IMR-90 (cell line): ENCODE data around the gene PGS1. TPM values are rescaled to one million over a fixed set of nuclear protein-coding genes. Genes with fewer than 3 reads are reported as not detected.

Experiments
- ATAC-seq: fragments of 200-7000 bp; cut with Tn5 transposase; 2 replicates; pipeline ENCODE4 v1.9.1; 2020; ENCODE audit warnings: low read depth, mild to moderate bottlenecking, moderate library complexity
- BruUV-seq: library from RNA; stranded (reverse); fragments of 400-500 nt; replicated peaks from 2 replicates; lab custom pipeline; 2021; lab: Mats Ljungman, UMichigan
- CTCF ChIA-PET: fragments of 300-600 bp; formaldehyde crosslinking; extraction: SDS; loops from one replicate; lab custom pipeline; 2021; ENCODE audit warnings: antibody characterized with exemption; lab: Yijun Ruan, JAX
- POLR2A ChIA-PET: fragments of 300-600 bp; sonication (Branson Sonifier 250); formaldehyde crosslinking; loops from one replicate; lab custom pipeline; 2022; ENCODE audit warnings: antibody characterized with exemption; ENCODE audit not compliant: unreplicated experiment; lab: Charles Lee
- DNase-seq: peaks from one replicate; pipeline ENCODE4 v3.0.0; 2013
- H2AFZ ChIP-seq: replicated peaks from 2 replicates; pipeline ENCODE3; 2013; ENCODE audit warnings: low read length, mild to moderate bottlenecking; ENCODE audit not compliant: poor library complexity
- H2AK5ac ChIP-seq: 2 replicates; pipeline ENCODE4 v1.6.1; 2013; ENCODE audit warnings: low read depth, low read length, inconsistent platforms
- H2AK9ac ChIP-seq: replicated peaks from 2 replicates; pipeline ENCODE3; 2013; ENCODE audit warnings: mild to moderate bottlenecking, low read depth, low read length, moderate library complexity; ENCODE audit not compliant: poor library complexity
- H2BK120ac ChIP-seq: 2 replicates; pipeline ENCODE4 v1.6.1; 2013; ENCODE audit warnings: low read depth, low read length, inconsistent platforms
- H2BK15ac ChIP-seq: 3 replicates; pipeline ENCODE4 v1.6.1; 2013; ENCODE audit warnings: low read depth, low read length, inconsistent platforms
- H2BK20ac ChIP-seq: 2 replicates; pipeline ENCODE4 v1.6.1; 2013; ENCODE audit warnings: low read depth, mild to moderate bottlenecking, inconsistent platforms, low read length, moderate library complexity
- H2BK5ac ChIP-seq: 2 replicates; pipeline ENCODE4 v1.6.1; 2013; ENCODE audit warnings: mild to moderate bottlenecking, low read depth, low read length, inconsistent platforms; ENCODE audit not compliant: poor library complexity, severe bottlenecking
- H3K14ac ChIP-seq: replicated peaks from 2 replicates; pipeline ENCODE4 v1.6.1; 2013; ENCODE audit warnings: low read depth, low read length, inconsistent platforms
- H3K18ac ChIP-seq: 2 replicates; pipeline ENCODE4 v1.6.1; 2013; ENCODE audit warnings: low read depth, low read length, control low read depth
- H3K23ac ChIP-seq: 2 replicates; pipeline ENCODE4 v1.6.1; 2013; ENCODE audit warnings: low read depth, low read length, inconsistent platforms
- H3K27ac ChIP-seq: 2 replicates; pipeline ENCODE4 v1.5.1; 2013; ENCODE audit warnings: mild to moderate bottlenecking, control low read depth, low read length; ENCODE audit not compliant: insufficient read depth
- H3K27me3 ChIP-seq: 2 replicates; pipeline ENCODE4 v1.6.1; 2013; ENCODE audit warnings: low read length; ENCODE audit not compliant: control insufficient read depth, insufficient read depth
- H3K36me3 ChIP-seq: 2 replicates; pipeline ENCODE4 v1.6.1; 2013; ENCODE audit warnings: low read length, mixed read lengths; ENCODE audit not compliant: control insufficient read depth, insufficient read depth
- H3K4ac ChIP-seq: 2 replicates; pipeline ENCODE4 v1.6.1; 2013; ENCODE audit warnings: low read depth, low read length, inconsistent platforms
- H3K4me1 ChIP-seq: 2 replicates; pipeline ENCODE4 v1.6.1; 2013; ENCODE audit warnings: low read length, mixed read lengths; ENCODE audit not compliant: control insufficient read depth, insufficient read depth
- H3K4me2 ChIP-seq: 2 replicates; pipeline ENCODE4 v1.6.1; 2013; ENCODE audit warnings: low read depth, mild to moderate bottlenecking, control low read depth, low read length, moderate library complexity
- H3K4me3 ChIP-seq: 2 replicates; pipeline ENCODE4 v1.5.1; 2013; ENCODE audit warnings: low read depth, mild to moderate bottlenecking, control low read depth, low read length, moderate library complexity; ENCODE audit not compliant: insufficient read depth
- H3K56ac ChIP-seq: 2 replicates; pipeline ENCODE4 v1.6.1; 2013; ENCODE audit warnings: low read length, inconsistent platforms; ENCODE audit not compliant: insufficient read depth; ENCODE audit errors: extremely low read depth
- H3K79me1 ChIP-seq, 2 experiments: 2 replicates each; pipeline ENCODE4 v1.6.1; 2013; ENCODE audit warnings: low read length in 2 of 2, inconsistent platforms in 1 of 2, low read depth in 1 of 2
- H3K9ac ChIP-seq: 2 replicates; pipeline ENCODE4 v1.6.1; 2013; ENCODE audit warnings: low read depth, low read length, control low read depth
- H3K9me1 ChIP-seq: 2 replicates; pipeline ENCODE4 v1.6.1; 2013; ENCODE audit warnings: low read length, inconsistent platforms; ENCODE audit not compliant: insufficient read depth
- H3K9me3 ChIP-seq: 2 replicates; pipeline ENCODE4 v1.6.1; 2013; ENCODE audit warnings: low read length; ENCODE audit not compliant: control insufficient read depth, insufficient read depth
- H4K20me1 ChIP-seq: 2 replicates; pipeline ENCODE4 v1.6.1; 2013; ENCODE audit warnings: low read length, inconsistent platforms; ENCODE audit not compliant: insufficient read depth
- H4K5ac ChIP-seq: 2 replicates; pipeline ENCODE4 v1.6.1; 2013; ENCODE audit warnings: mild to moderate bottlenecking, low read depth, low read length, control low read depth
- H4K8ac ChIP-seq, 2 experiments: 2 replicates each; pipeline ENCODE4 v1.6.1; 2013; ENCODE audit warnings: low read depth in 2 of 2, low read length in 2 of 2, control low read depth in 1 of 2, inconsistent platforms in 1 of 2
- H4K91ac ChIP-seq: 2 replicates; pipeline ENCODE4 v1.6.1; 2013; ENCODE audit warnings: low read depth, low read length, inconsistent platforms; ENCODE audit not compliant: insufficient read depth
- FOS ChIP-seq: fragments of 150-350 bp; IDR thresholded peaks from 2 replicates; pipeline ENCODE4 v1.6.1; 2016; ENCODE audit warnings: low read depth, low read length
- MAFK ChIP-seq: IDR thresholded peaks from 2 replicates; pipeline ENCODE4 v1.6.1; 2012; ENCODE audit warnings: low read depth, low read length, improper control_type of control experiment
- WGBS, 2 experiments: methylation state at CpG; one replicate each; pipeline versions ENCODE4 v1.1.5 to v1.1.7; 2013; ENCODE audit warnings: missing lambda C conversion rate in 2 of 2; ENCODE audit not compliant: insufficient read length in 1 of 2; ENCODE audit errors: extremely low coverage in 2 of 2; 5-methylcytosine and 5-hydroxymethylcytosine counted together
- dilution Hi-C: fragments of 300-500 bp; cut with HindIII; formaldehyde crosslinking; loops from one replicate; pipeline ENCODE4 v1.14.3; 2018; ENCODE audit warnings: low sequenced_read_pairs; ENCODE audit not compliant: unreplicated experiment
- in situ Hi-C: fragments of 300-500 bp; cut with MboI; formaldehyde crosslinking; loops from 3 replicates; pipeline ENCODE4 v1.14.3; 2019; ENCODE audit warnings: low sequenced_read_pairs, inconsistent platforms, mixed read lengths
- intact Hi-C: fragments of 100-400 bp; cut with micrococcal nuclease; formaldehyde crosslinking; loops from 2 replicates; pipeline ENCODE4 v1.10.0; 2022
- polyA plus RNA-seq, 3 experiments: library from polyadenylated mRNA; depleted of rRNA; stranded (reverse); fragments of >200 nt; gene quantifications; 2 replicates each; pipeline ENCODE4 v1.2.3, GENCODE V29; 2012; ENCODE audit warnings: low replicate concordance in 1 of 3
- total RNA-seq: library from RNA; depleted of rRNA; stranded (reverse); fragments of >200 nt; gene quantifications from 2 replicates; pipeline ENCODE4 v1.2.3, GENCODE V29; 2012

Gene PGS1
- total and polyA plus RNA-seq, 2 of the 4 experiments (the other 2 are of a cell fraction), result 18.5 to 43.2 TPM

- dilution Hi-C loops (no loop called here), intact Hi-C loops (no loop called here), in situ Hi-C loops (no loop called here)
- H3K9me1 ChIP-seq, result peaks cover 34% of the 10 kb centered on the region
- H3K9ac ChIP-seq, result no peak overlapping the region
- H3K56ac ChIP-seq, result no peak overlapping the region
- H3K9me3 ChIP-seq, result no peaks in the 10 kb centered on the region
- no peak overlapping the region for H4K5ac ChIP-seq
- ATAC-seq (no peak), DNase-seq (no peak)
- no peak overlapping the region for H2AFZ ChIP-seq
- no peak overlapping the region for H2BK15ac ChIP-seq
- no peak overlapping the region for H3K4ac ChIP-seq
- no peak overlapping the region for H3K23ac ChIP-seq
- no peak overlapping the region for H2BK20ac ChIP-seq
- no peak overlapping the region for H3K4me2 ChIP-seq
- H3K14ac ChIP-seq, result no peak overlapping the region
- POLR2A ChIA-PET, result no interaction called here
- H3K27me3 ChIP-seq, result no peaks in the 10 kb centered on the region
- CTCF ChIA-PET, result interaction anchor here (1.4 kb wide), 1 partner anchor 11 kb away, joined by 3 read pairs; no protein-coding TSS in a partner anchor
- BruUV-seq, result no TSS peak
- H4K8ac ChIP-seq, result no peak overlapping the region
- H3K4me3 ChIP-seq, result no peak overlapping the region
- no peak overlapping the region for H2AK9ac ChIP-seq
- H2BK5ac ChIP-seq, result no peak overlapping the region
- no peak overlapping the region for H3K18ac ChIP-seq
- WGBS, 2 experiments, result 88% methylated on average over 19 of the region's 28 CpGs; no CpG with 5 or more reads in 1 of the 2 experiments
- H4K20me1 ChIP-seq, result peaks cover 31% of the 10 kb centered on the region
- TF ChIP-seq FOS, result no peak
- no peak for TF ChIP-seq MAFK
- no peak overlapping the region for H3K27ac ChIP-seq
- H4K91ac ChIP-seq, result no peak overlapping the region
- H3K36me3 ChIP-seq, result peaks cover 75% of the 10 kb centered on the region
- peak overlapping the region; percentile 31; the same call in 1 of the 2 replicates for H2AK5ac ChIP-seq
- H3K79me1 ChIP-seq, result peaks cover 48 to 89% of the 10 kb centered on the region in 2 experiments
- no peak overlapping the region for H2BK120ac ChIP-seq
- H3K4me1 ChIP-seq, result peaks cover 12% of the 10 kb centered on the region; the same call in 1 of the 2 replicates
These were observed 20.7 kb downstream of the PGS1 start for GRCh38 chr17:78399028-78399692.
